Stimulated activated CD4-positive, alpha-beta T cell treated with anti-CD3 and anti-CD28 coated beads, Interleukin-2, amount 100 ng/mL, for 48 hours (primary cell): ENCODE measurements around the gene GDF9.

ENCODE experiments used
- DNase-seq, 2 donors: peaks; one replicate each; pipeline ENCODE4 v3.0.0-alpha.2; 2020

The GDF9 gene

GRCh38 chr5:132816083-132816482, 50.2 kb downstream of the GDF9 start:
- no peak for DNase-seq

- DNase-seq, result no peak
These were observed 50.8 kb downstream of the GDF9 start for GRCh38 chr5:132815454-132815853.

DNA sequence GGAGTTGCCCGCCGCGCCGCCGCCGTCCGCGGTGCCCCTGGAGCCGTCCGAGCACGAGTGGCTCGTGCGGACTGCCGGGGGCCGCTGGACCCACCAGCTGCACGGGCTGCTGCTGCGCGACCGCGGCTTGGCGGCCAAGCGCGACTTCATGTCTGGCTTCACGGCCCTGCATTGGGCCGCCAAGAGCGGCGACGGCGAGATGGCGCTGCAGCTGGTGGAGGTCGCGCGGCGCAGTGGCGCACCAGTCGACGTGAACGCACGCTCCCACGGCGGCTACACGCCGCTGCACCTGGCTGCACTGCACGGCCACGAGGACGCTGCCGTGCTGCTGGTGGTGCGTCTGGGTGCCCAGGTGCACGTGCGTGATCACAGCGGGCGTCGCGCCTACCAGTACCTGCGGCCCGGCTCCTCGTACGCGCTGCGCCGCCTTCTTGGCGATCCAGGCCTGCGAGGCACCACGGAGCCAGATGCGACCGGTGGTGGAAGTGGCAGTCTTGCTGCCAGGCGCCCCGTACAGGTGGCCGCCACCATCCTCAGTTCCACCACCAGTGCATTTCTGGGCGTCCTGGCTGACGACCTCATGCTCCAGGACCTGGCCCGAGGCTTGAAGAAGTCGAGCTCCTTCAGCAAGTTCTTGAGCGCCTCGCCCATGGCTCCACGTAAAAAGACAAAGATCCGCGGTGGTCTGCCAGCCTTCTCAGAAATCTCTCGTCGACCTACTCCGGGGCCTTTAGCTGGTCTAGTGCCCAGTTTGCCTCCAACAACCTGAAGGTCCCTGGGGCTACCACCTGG, 51.6 kb downstream of the GDF9 start:
- no peak for DNase-seq

DNA sequence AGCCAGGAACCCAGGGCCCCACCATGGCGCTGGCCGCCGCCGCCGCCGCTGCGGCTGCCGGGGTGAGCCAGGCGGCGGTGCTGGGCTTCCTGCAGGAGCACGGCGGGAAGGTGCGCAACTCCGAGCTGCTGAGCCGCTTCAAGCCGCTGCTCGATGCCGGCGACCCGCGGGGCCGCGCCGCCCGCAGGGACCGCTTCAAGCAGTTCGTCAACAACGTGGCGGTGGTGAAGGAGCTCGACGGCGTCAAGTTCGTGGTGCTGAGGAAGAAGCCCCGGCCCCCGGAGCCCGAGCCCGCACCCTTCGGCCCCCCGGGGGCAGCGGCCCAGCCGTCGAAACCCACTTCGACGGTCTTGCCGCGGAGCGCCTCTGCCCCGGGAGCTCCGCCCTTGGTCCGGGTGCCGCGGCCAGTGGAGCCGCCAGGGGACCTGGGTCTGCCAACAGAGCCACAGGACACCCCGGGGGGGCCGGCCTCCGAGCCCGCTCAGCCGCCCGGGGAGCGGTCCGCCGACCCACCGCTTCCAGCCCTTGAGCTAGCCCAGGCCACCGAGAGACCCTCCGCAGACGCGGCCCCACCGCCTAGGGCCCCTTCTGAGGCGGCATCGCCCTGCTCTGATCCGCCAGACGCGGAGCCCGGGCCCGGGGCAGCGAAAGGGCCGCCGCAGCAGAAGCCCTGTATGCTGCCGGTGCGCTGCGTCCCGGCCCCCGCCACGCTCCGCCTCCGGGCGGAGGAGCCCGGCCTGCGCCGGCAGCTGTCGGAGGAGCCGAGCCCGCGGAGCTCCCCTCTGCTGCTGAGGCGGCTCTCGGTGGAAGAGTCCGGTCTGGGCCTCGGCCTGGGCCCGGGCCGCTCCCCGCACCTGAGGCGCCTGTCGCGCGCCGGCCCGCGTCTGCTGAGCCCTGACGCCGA, 52.4 kb downstream of the GDF9 start:
- no peak for DNase-seq

GRCh38 chr5:132812781-132813598, 53.3 kb downstream of the GDF9 start, which contains the start of gene SOWAHA:
TSS of gene SOWAHA (plus strand) at chr5:132813302. CDS start at chr5:132813622, 320 bp downstream.
- DNase-seq, result no peak

GRCh38 chr5:132812123-132812765, 54.0 kb downstream of the GDF9 start:
- DNase-seq, result no peak
